ENCODE data around the gene IL6ST.
A peak's percentile ranks its signal among the peaks of the same experiment; 100 is the strongest.
"Not testable (repeated sequence)": the region's sequence is repeated elsewhere in the genome, so short reads cannot be mapped to it uniquely, and the experiment has no call there.

IL6ST gene

GRCh38 chr5:56004874-56005273 is 10.1 kb upstream of the IL6ST start:
- no peak for DNase-seq (ENCODE audit: low read depth)

- no peak for DNase-seq (ENCODE audit: low read depth)
Observed at GRCh38 chr5:56003679-56004078, 8.9 kb upstream of the IL6ST start.

- DNase-seq (ENCODE audit: low read depth) = no peak
Observed at GRCh38 chr5:56003179-56003578, 8.4 kb upstream of the IL6ST start.

GRCh38 chr5:56002303-56002702 is 7.5 kb upstream of the IL6ST start:
- DNase-seq (ENCODE audit: low read depth) = no peak

GRCh38 chr5:56000221-56000620 is 5.5 kb upstream of the IL6ST start:
- DNase-seq (ENCODE audit: low read depth) = not testable (repeated sequence)

GRCh38 chr5:55998966-55999365 is 4.2 kb upstream of the IL6ST start:
- no peak for DNase-seq (ENCODE audit: low read depth)

GRCh38 chr5:55997742-55998351 is 3.1 kb upstream of the IL6ST start:
- DNase-seq (ENCODE audit: low read depth) = no peak

- peak; percentile 94 for DNase-seq (ENCODE audit: low read depth)
Observed at GRCh38 chr5:55994998-55995914, 493 bp upstream of the IL6ST start.

GRCh38 chr5:55993731-55994494 is 850 bp downstream of the IL6ST start:
- DNase-seq (ENCODE audit: low read depth) = no peak

- no peak for DNase-seq (ENCODE audit: low read depth)
Observed at GRCh38 chr5:55993013-55993412, 1.8 kb downstream of the IL6ST start.

- DNase-seq (ENCODE audit: low read depth) = no peak
Observed at GRCh38 chr5:55991768-55992486, 2.8 kb downstream of the IL6ST start.

GRCh38 chr5:55990895-55991294 is 3.9 kb downstream of the IL6ST start:
- not testable (repeated sequence) for DNase-seq (ENCODE audit: low read depth)

GRCh38 chr5:55989860-55990259 is 4.9 kb downstream of the IL6ST start:
- DNase-seq (ENCODE audit: low read depth) = no peak

GRCh38 chr5:55988979-55989638 is 5.7 kb downstream of the IL6ST start:
- DNase-seq (ENCODE audit: low read depth) = no peak

GRCh38 chr5:55988428-55988827 is 6.3 kb downstream of the IL6ST start:
- DNase-seq (ENCODE audit: low read depth) = not testable (repeated sequence)

GRCh38 chr5:55986931-55987330 is 7.8 kb downstream of the IL6ST start:
- DNase-seq (ENCODE audit: low read depth) = no peak

GRCh38 chr5:55985181-55985580 is 9.6 kb downstream of the IL6ST start:
- no peak for DNase-seq (ENCODE audit: low read depth)

GRCh38 chr5:55983986-55984385 is 10.8 kb downstream of the IL6ST start:
- no peak for DNase-seq (ENCODE audit: low read depth)

GRCh38 chr5:55982957-55983381 is 11.8 kb downstream of the IL6ST start:
- no peak for DNase-seq (ENCODE audit: low read depth)

- no peak for DNase-seq (ENCODE audit: low read depth)
Observed at GRCh38 chr5:55973296-55973695, 21.5 kb downstream of the IL6ST start.

- no peak for DNase-seq (ENCODE audit: low read depth)
Observed at GRCh38 chr5:55969956-55970355, 24.8 kb downstream of the IL6ST start.
